PC-9 (cell line): ENCODE results near the gene PSG2. TPM values are rescaled to one million over a fixed set of nuclear protein-coding genes. Genes with fewer than 3 reads are reported as not detected.
A peak's percentile ranks its signal among the peaks of the same experiment; 100 is the strongest.
"Not testable (repeated sequence)": the region's sequence is repeated elsewhere in the genome, so short reads cannot be mapped to it uniquely, and the experiment has no call there.

Experiments used
- BruUV-seq: library from RNA; stranded (reverse); fragments of 400-500 nt; replicated peaks from 2 replicates; lab custom pipeline; 2021; lab: Mats Ljungman, UMichigan
- CTCF ChIA-PET: fragments of 300-600 bp; sonication (Branson Sonifier 250); formaldehyde crosslinking; loops from one replicate; lab custom pipeline; 2022; ENCODE audit warnings: antibody characterized with exemption; lab: Charles Lee
- POLR2A ChIA-PET: fragments of 300-600 bp; sonication (Branson Sonifier 250); formaldehyde crosslinking; loops from one replicate; lab custom pipeline; 2022; ENCODE audit warnings: antibody characterized with exemption; ENCODE audit not compliant: unreplicated experiment; lab: Charles Lee
- DNase-seq, 2 experiments: peaks; one replicate each; pipeline versions ENCODE4 v3.0.0 to v3.0.0-alpha.2; 2015 to 2022; ENCODE audit warnings: mixed read lengths in 1 of 2
- H2AFZ ChIP-seq: fragments of 200-600 bp; sonication (generic); 2 replicates; pipeline ENCODE4 v1.8.1; 2017; ENCODE audit warnings: antibody characterized with exemption
- H3F3A ChIP-seq: fragments of 200-600 bp; sonication (generic); 2 replicates; pipeline ENCODE4 v1.8.1; 2017; ENCODE audit warnings: antibody characterized with exemption, mild to moderate bottlenecking, low read depth; ENCODE audit not compliant: insufficient read depth
- H3K27ac ChIP-seq: fragments of 200-600 bp; sonication (generic); 2 replicates; pipeline ENCODE4 v1.6.1; 2016; ENCODE audit warnings: mixed run types
- H3K27me3 ChIP-seq: fragments of 200-600 bp; sonication (generic); 2 replicates; pipeline ENCODE4 v1.6.1; 2016; ENCODE audit warnings: low read depth, mixed run types; ENCODE audit not compliant: insufficient read depth
- H3K36me3 ChIP-seq: fragments of 200-600 bp; sonication (generic); 2 replicates; pipeline ENCODE4 v1.6.1; 2016; ENCODE audit warnings: low read depth, mixed run types
- H3K4me1 ChIP-seq: fragments of 200-600 bp; sonication (generic); replicated peaks from 2 replicates; pipeline ENCODE4 v1.6.1; 2016; ENCODE audit warnings: mixed run types; ENCODE audit not compliant: insufficient read depth
- H3K4me2 ChIP-seq: fragments of 200-600 bp; sonication (generic); 2 replicates; pipeline ENCODE4 v1.6.1; 2017; ENCODE audit warnings: mixed run types
- H3K4me3 ChIP-seq: fragments of 200-600 bp; sonication (generic); 2 replicates; pipeline ENCODE4 v1.6.1; 2016; ENCODE audit warnings: mixed run types
- H3K79me2 ChIP-seq: fragments of 200-600 bp; sonication (generic); 2 replicates; pipeline ENCODE4 v1.6.1; 2017; ENCODE audit warnings: low read depth, mixed run types
- H3K9me2 ChIP-seq: fragments of 200-600 bp; sonication (generic); 2 replicates; pipeline ENCODE4 v1.8.1; 2017; ENCODE audit warnings: mild to moderate bottlenecking; ENCODE audit not compliant: insufficient read depth
- H3K9me3 ChIP-seq: fragments of 200-600 bp; sonication (generic); 2 replicates; pipeline ENCODE4 v1.8.1; 2016; ENCODE audit warnings: low read depth; ENCODE audit not compliant: insufficient read depth
- H4K20me1 ChIP-seq: fragments of 200-600 bp; sonication (generic); 2 replicates; pipeline ENCODE4 v1.8.1; 2017; ENCODE audit not compliant: insufficient read depth
- EZH2 ChIP-seq: fragments of 200-600 bp; sonication (generic); IDR thresholded peaks from 2 replicates; pipeline ENCODE4 v1.8.0; 2017; ENCODE audit warnings: antibody characterized with exemption, low read depth
- intact Hi-C: fragments of 100-400 bp; cut with micrococcal nuclease; formaldehyde crosslinking; loops from one replicate; pipeline ENCODE4 v1.10.0; 2022; ENCODE audit not compliant: unreplicated experiment
- total RNA-seq: library from RNA; stranded (reverse); gene quantifications from 2 replicates; pipeline ENCODE4 v1.2.3, GENCODE V29; 2021
- TF ChIP-seq, protein P1 (sequence below): fragments of 200-600 bp; sonication (generic); conservative IDR thresholded peaks from 2 replicates; pipeline ENCODE4 v1.6.1; 2017; ENCODE audit warnings: mixed run types, antibody characterized with exemption, mild to moderate bottlenecking, moderate library complexity

The PSG2 gene
- total RNA-seq, 1 experiment from 2014 or later: not detected

DNA sequence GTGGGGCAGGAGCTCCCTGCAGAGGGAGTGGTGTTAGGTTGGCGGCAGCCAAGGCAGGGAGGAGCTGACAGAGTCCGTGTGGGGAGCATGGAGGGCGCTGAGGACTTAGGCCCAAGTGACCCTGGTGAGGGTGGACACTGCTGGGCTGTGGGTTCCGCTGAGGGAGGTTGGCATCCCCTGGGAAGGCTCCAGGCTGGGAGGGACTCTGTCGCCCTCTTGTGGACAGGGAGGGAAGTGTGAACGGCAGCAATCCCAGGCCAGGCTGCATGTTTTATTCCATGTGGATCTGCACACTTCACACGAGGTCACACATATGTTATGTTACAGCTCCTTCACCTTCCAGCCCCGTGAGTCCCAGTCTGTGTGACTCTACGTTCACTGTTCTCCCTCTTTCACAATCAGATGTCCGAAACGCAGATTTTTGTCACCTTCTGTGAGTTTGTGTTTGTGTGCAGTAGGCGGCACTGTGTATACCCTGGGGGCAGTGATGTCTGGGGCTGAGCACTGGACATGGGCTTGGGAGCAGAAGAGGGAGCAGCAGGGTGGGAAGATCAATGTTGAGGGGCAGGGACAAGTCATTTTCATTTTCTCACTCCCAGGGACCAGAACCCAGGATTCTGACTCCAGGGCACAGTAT, 1.8 kb upstream of the PSG2 start:
- H3K27ac ChIP-seq, H3K36me3 ChIP-seq, H4K20me1 ChIP-seq, H3K4me2 ChIP-seq, H3K9me2 ChIP-seq, H3K4me1 ChIP-seq, intact Hi-C loops, H3K4me3 ChIP-seq, H3K27me3 ChIP-seq, POLR2A ChIA-PET, H3K9me3 ChIP-seq, H3K79me2 ChIP-seq, H2AFZ ChIP-seq, BruUV-seq, H3F3A ChIP-seq: not testable (repeated sequence)
- peak in 1 of 2 experiments; percentile 60 for DNase-seq
- TF ChIP-seq, protein P1, sequence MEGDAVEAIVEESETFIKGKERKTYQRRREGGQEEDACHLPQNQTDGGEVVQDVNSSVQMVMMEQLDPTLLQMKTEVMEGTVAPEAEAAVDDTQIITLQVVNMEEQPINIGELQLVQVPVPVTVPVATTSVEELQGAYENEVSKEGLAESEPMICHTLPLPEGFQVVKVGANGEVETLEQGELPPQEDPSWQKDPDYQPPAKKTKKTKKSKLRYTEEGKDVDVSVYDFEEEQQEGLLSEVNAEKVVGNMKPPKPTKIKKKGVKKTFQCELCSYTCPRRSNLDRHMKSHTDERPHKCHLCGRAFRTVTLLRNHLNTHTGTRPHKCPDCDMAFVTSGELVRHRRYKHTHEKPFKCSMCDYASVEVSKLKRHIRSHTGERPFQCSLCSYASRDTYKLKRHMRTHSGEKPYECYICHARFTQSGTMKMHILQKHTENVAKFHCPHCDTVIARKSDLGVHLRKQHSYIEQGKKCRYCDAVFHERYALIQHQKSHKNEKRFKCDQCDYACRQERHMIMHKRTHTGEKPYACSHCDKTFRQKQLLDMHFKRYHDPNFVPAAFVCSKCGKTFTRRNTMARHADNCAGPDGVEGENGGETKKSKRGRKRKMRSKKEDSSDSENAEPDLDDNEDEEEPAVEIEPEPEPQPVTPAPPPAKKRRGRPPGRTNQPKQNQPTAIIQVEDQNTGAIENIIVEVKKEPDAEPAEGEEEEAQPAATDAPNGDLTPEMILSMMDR: peak; percentile 93
- CTCF ChIA-PET: interaction anchor here (0.6 to 1.1 kb wide), 2 partner anchors 63 to 356 kb away, joined by 4 to 7 read pairs; no protein-coding TSS in a partner anchor

DNA sequence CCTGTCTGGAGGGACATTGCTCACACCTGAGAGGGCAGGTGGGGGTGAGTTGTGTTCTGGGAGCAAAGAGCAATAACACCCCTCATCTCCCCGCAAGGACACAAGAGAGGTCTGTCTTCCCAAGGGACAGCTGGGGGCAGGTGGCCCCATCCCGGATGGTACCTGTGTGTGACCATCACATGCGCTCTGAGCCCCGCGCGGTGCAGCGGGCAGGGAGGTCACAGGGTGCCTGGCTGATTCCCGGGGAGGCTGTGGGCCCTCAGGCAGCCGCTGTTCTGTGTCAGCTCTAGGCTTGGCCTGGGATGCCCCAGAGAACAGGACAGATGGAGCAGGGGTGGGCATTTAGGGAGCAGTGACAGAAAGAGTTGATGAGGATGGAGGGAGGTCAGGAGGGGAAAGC, 1.2 kb upstream of the PSG2 start:
- POLR2A ChIA-PET, intact Hi-C loops: not testable (repeated sequence)
- CTCF ChIA-PET: interaction anchor here (1.1 kb wide), 1 partner anchor 62 kb away, joined by 7 read pairs; no protein-coding TSS in a partner anchor

GRCh38 chr19:43078311-43078710, 4.2 kb downstream of the PSG2 start:
- ChIA-PET POLR2A (no interaction called here), CTCF (interaction anchor here (0.7 kb wide), 1 partner anchor 42 kb away, joined by 3 read pairs; no protein-coding TSS in a partner anchor)
- Histone ChIP-seq H3K4me2 (no peak overlapping the region), H3K27me3 (no peaks in the 10 kb centered on the region), H3K27ac (no peak overlapping the region), H3K4me3 (no peak overlapping the region), H4K20me1 (no peaks in the 10 kb centered on the region), H3K79me2 (no peaks in the 10 kb centered on the region), H3K36me3 (no peaks in the 10 kb centered on the region), H3K4me1 (peaks cover 8% of the 10 kb centered on the region), H3F3A (no peaks in the 10 kb centered on the region), H3K9me3 (no peaks in the 10 kb centered on the region), H3K9me2 (no peaks in the 10 kb centered on the region), H2AFZ (no peak overlapping the region)
- no TSS peak for BruUV-seq
- TF ChIP-seq, protein P1: no peak
- TF ChIP-seq EZH2: no peak
- peak in 1 of 2 experiments; percentile 20 for DNase-seq
- intact Hi-C loops: no loop called here

More for the DNA sequence above, 1.2 kb upstream of the PSG2 start:
- H3K4me1 ChIP-seq, H4K20me1 ChIP-seq, H2AFZ ChIP-seq, H3K9me3 ChIP-seq, H3K79me2 ChIP-seq, H3K4me3 ChIP-seq, H3K4me2 ChIP-seq, H3K27me3 ChIP-seq, DNase-seq, H3K36me3 ChIP-seq, BruUV-seq, H3K9me2 ChIP-seq, H3K27ac ChIP-seq, H3F3A ChIP-seq: not testable (repeated sequence)

GRCh38 chr19:43077881-43078280, 4.6 kb downstream of the PSG2 start:
- H3K4me2 ChIP-seq, H3K4me3 ChIP-seq, H4K20me1 ChIP-seq, H3K27ac ChIP-seq, intact Hi-C loops, H3K36me3 ChIP-seq, POLR2A ChIA-PET, H3K27me3 ChIP-seq, H3F3A ChIP-seq, H3K9me3 ChIP-seq, BruUV-seq, H3K4me1 ChIP-seq, H3K79me2 ChIP-seq, H2AFZ ChIP-seq, H3K9me2 ChIP-seq: not testable (repeated sequence)
- peak in 1 of 2 experiments; percentile 29 for DNase-seq
- CTCF ChIA-PET: interaction anchor here (0.7 kb wide), 1 partner anchor 42 kb away, joined by 3 read pairs; no protein-coding TSS in a partner anchor

GRCh38 chr19:43062418-43062817, 20.1 kb downstream of the PSG2 start:
- intact Hi-C loops, H3K27ac ChIP-seq, H3K4me2 ChIP-seq, DNase-seq, CTCF ChIA-PET, H3K4me3 ChIP-seq, H3F3A ChIP-seq, H3K36me3 ChIP-seq, BruUV-seq, H3K27me3 ChIP-seq, POLR2A ChIA-PET, H3K79me2 ChIP-seq, H3K9me3 ChIP-seq, H3K9me2 ChIP-seq, H4K20me1 ChIP-seq, H2AFZ ChIP-seq: not testable (repeated sequence)
- H3K4me1 ChIP-seq: peaks cover 22% of the 10 kb centered on the region

DNA sequence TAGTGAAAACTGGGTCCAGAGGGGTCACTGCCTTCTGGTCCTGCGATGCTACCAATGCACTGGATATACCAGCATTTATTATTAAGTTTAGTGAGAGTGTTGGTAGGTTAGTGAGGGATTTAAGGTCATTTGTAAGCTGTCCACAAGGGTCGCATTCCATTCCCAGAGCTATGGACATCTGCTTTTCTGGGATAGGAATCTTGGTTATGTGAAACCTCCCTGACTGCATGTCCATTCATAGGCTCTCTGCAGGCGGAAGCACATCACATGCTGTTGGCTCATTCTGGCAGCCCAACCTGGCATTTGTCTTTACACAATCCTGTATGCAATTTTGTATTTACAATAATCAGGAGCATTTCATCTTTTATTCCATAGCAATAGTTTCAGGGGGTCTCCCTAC, 21.2 kb downstream of the PSG2 start:
- H3K27ac ChIP-seq, CTCF ChIA-PET, H2AFZ ChIP-seq, H3K4me2 ChIP-seq, H3K36me3 ChIP-seq, H3K9me3 ChIP-seq, intact Hi-C loops, H3K79me2 ChIP-seq, H3K9me2 ChIP-seq, H3F3A ChIP-seq, POLR2A ChIA-PET, BruUV-seq, H3K4me3 ChIP-seq, H4K20me1 ChIP-seq, H3K27me3 ChIP-seq, DNase-seq: not testable (repeated sequence)
- peaks cover 22% of the 10 kb centered on the region for H3K4me1 ChIP-seq
